Smooth muscle cell (in vitro differentiated cells): ENCODE measurements around the gene IL1RN. TPM values are rescaled to one million over a fixed set of nuclear protein-coding genes. Genes with fewer than 3 reads are reported as not detected.
A peak's percentile ranks its signal among the peaks of the same experiment; 100 is the strongest.

ENCODE experiments used
- DNase-seq: peaks from one replicate; lab custom pipeline; 2025; ENCODE audit not compliant: unreplicated experiment; lab: John Stamatoyannopoulos, UW
- H2AFZ ChIP-seq: fragments of 200-600 bp; sonication (generic); 2 replicates; pipeline ENCODE4 v1.6.0; 2016; ENCODE audit warnings: antibody characterized with exemption, low read depth, mild to moderate bottlenecking
- H3F3A ChIP-seq: fragments of 200-600 bp; sonication (generic); 2 replicates; pipeline ENCODE4 v1.6.0; 2017; ENCODE audit warnings: antibody characterized with exemption, low read depth
- H3K27ac ChIP-seq: fragments of 200-600 bp; sonication (generic); 2 replicates; pipeline ENCODE4 v1.5.1; 2016; ENCODE audit warnings: low read depth, mild to moderate bottlenecking
- H3K27me3 ChIP-seq: fragments of 200-600 bp; sonication (generic); 2 replicates; pipeline ENCODE4 v1.6.1; 2016; ENCODE audit warnings: low read depth, mild to moderate bottlenecking
- H3K36me3 ChIP-seq: fragments of 200-600 bp; sonication (generic); 2 replicates; pipeline ENCODE4 v1.5.1; 2016; ENCODE audit warnings: low read depth
- H3K4me1 ChIP-seq: fragments of 200-600 bp; sonication (generic); 2 replicates; pipeline ENCODE4 v1.5.1; 2016; ENCODE audit warnings: low read depth
- H3K4me2 ChIP-seq: fragments of 200-600 bp; sonication (generic); 2 replicates; pipeline ENCODE4 v1.6.0; 2016; ENCODE audit warnings: mild to moderate bottlenecking
- H3K4me3 ChIP-seq: fragments of 200-600 bp; sonication (generic); 2 replicates; pipeline ENCODE4 v1.5.1; 2016; ENCODE audit warnings: mild to moderate bottlenecking
- H3K79me2 ChIP-seq: fragments of 200-600 bp; sonication (generic); 2 replicates; pipeline ENCODE4 v1.6.0; 2016; ENCODE audit warnings: low read depth, mild to moderate bottlenecking
- H3K9ac ChIP-seq: fragments of 200-600 bp; sonication (generic); 2 replicates; pipeline ENCODE4 v1.6.0; 2016; ENCODE audit warnings: low read depth
- H3K9me3 ChIP-seq: fragments of 200-600 bp; sonication (generic); replicated peaks from 2 replicates; pipeline ENCODE4 v1.5.1; 2016; ENCODE audit warnings: low read depth
- H4K20me1 ChIP-seq: fragments of 200-600 bp; sonication (generic); 2 replicates; pipeline ENCODE4 v1.6.0; 2016; ENCODE audit warnings: low read depth
- CTCF ChIP-seq: fragments of 200-600 bp; sonication (generic); IDR thresholded peaks from 2 replicates; pipeline ENCODE4 v1.5.1; 2017; ENCODE audit warnings: borderline replicate concordance, mild to moderate bottlenecking, antibody characterized with exemption; ENCODE audit not compliant: insufficient read depth, poor library complexity, severe bottlenecking
- WGBS: methylation state at CpG from one replicate; pipeline ENCODE4 v1.1.7; 2016; ENCODE audit warnings: low lambda C conversion rate; 5-methylcytosine and 5-hydroxymethylcytosine counted together
- polyA plus RNA-seq: library from polyadenylated mRNA; unstranded; fragments of >200 nt; fragmentation: Nextera tagmentation; extraction: Ambion mirVana; gene quantifications from 2 replicates; pipeline ENCODE4 v1.2.1, GENCODE V29; 2016
- total RNA-seq: library from RNA; depleted of rRNA; stranded (reverse); fragments of >200 nt; gene quantifications from 2 replicates; pipeline ENCODE4 v1.2.3, GENCODE V29; 2014

IL1RN gene
- total and polyA plus RNA-seq, 2 experiments from 2014 or later, result 2.2 to 3.3 TPM

GRCh38 chr2:113104054-113104611 is 23.3 kb upstream of the IL1RN start:
- Histone ChIP-seq H2AFZ (no peak overlapping the region), H3K27me3 (no peaks in the 10 kb centered on the region), H3K36me3 (no peaks in the 10 kb centered on the region), H4K20me1 (no peaks in the 10 kb centered on the region), H3F3A (peaks cover 5% of the 10 kb centered on the region), H3K9ac (peak overlapping the region; percentile 55), H3K79me2 (no peaks in the 10 kb centered on the region), H3K9me3 (no peaks in the 10 kb centered on the region), H3K27ac (peak overlapping the region; percentile 90), H3K4me2 (no peak overlapping the region), H3K4me1 (no peaks in the 10 kb centered on the region), H3K4me3 (no peak overlapping the region)
- 22% methylated on average over 3 of the region's 3 CpGs for whole genome bisulfite sequencing
- DNase-seq, result no peak
- TF ChIP-seq CTCF, result no peak

GRCh38 chr2:113105047-113105785 is 22.2 kb upstream of the IL1RN start:
- Histone ChIP-seq H4K20me1 (no peaks in the 10 kb centered on the region), H3F3A (peaks cover 5% of the 10 kb centered on the region), H3K4me1 (no peaks in the 10 kb centered on the region), H3K27me3 (no peaks in the 10 kb centered on the region), H3K79me2 (no peaks in the 10 kb centered on the region), H2AFZ (no peak overlapping the region), H3K9me3 (no peaks in the 10 kb centered on the region), H3K9ac (peak overlapping the region; percentile 55), H3K36me3 (no peaks in the 10 kb centered on the region), H3K4me3 (no peak overlapping the region), H3K4me2 (no peak overlapping the region), H3K27ac (peak overlapping the region; percentile 90)
- 74% methylated on average over 6 of the region's 6 CpGs for WGBS
- no peak for DNase-seq
- no peak for TF ChIP-seq CTCF

- Histone ChIP-seq H3K4me2 (no peak overlapping the region), H4K20me1 (no peaks in the 10 kb centered on the region), H3K4me3 (no peak overlapping the region), H2AFZ (no peak overlapping the region), H3K9ac (no peak overlapping the region), H3K9me3 (no peaks in the 10 kb centered on the region), H3K36me3 (no peaks in the 10 kb centered on the region), H3K27me3 (no peaks in the 10 kb centered on the region), H3F3A (no peaks in the 10 kb centered on the region), H3K4me1 (no peaks in the 10 kb centered on the region), H3K27ac (no peak overlapping the region), H3K79me2 (no peaks in the 10 kb centered on the region)
- WGBS, result 81% methylated on average over 3 of the region's 3 CpGs
- no peak for DNase-seq
- TF ChIP-seq CTCF, result no peak
Measured at GRCh38 chr2:113111121-113111520, 16.3 kb upstream of the IL1RN start.
